Measurements from ENCODE around the gene PLEKHM2. TPM values are rescaled to one million over a fixed set of nuclear protein-coding genes. Genes with fewer than 3 reads are reported as not detected.

The PLEKHM2 gene
- total RNA-seq, 2 experiments from 2014 or later, result 47.7 to 56.6 TPM

Other genes starting within 250 kb of the PLEKHM2 start
- gene CTRC, start 245.9 kb upstream of the PLEKHM2 start, total RNA-seq, result 1 to 10 TPM in 1 of 2 experiments, under 1 TPM in 1; 0.39 to 1.0 TPM
- gene CELA2A, start 227.6 kb upstream of the PLEKHM2 start, total RNA-seq, result not detected
- not detected for gene CELA2B, start 208.2 kb upstream of the PLEKHM2 start, total RNA-seq
- 10 to 100 TPM in 1 of 2 experiments, 1 to 10 TPM in 1; 9.6 to 13.7 TPM for gene CASP9, start 160.1 kb upstream of the PLEKHM2 start, total RNA-seq
- gene DNAJC16, start 157.5 kb upstream of the PLEKHM2 start, total RNA-seq, result 10 to 100 TPM; 15.7 to 18.9 TPM
- gene AGMAT, start 99.3 kb upstream of the PLEKHM2 start, total RNA-seq, result 1 to 10 TPM; 7.6 to 8.0 TPM
- 10 to 100 TPM; 31.6 to 33.3 TPM for gene DDI2, start 66.9 kb upstream of the PLEKHM2 start, total RNA-seq
- gene SLC25A34, start 51.9 kb downstream of the PLEKHM2 start, total RNA-seq, result 1 to 10 TPM; 1.6 to 2.7 TPM
- not detected for gene TMEM82, start 58.2 kb downstream of the PLEKHM2 start, total RNA-seq
- gene FBLIM1, start 74.5 kb downstream of the PLEKHM2 start, total RNA-seq, result under 1 TPM in 1 of 2 experiments, not detected in 1; 0.26 TPM
- 1 to 10 TPM; 1.8 to 1.9 TPM for gene UQCRHL, start 123.3 kb downstream of the PLEKHM2 start, total RNA-seq
- gene SPEN, start 163.4 kb downstream of the PLEKHM2 start, total RNA-seq, result 10 to 100 TPM; 68.8 to 69.8 TPM

Data from activated naive CD8-positive, alpha-beta T cell treated with anti-CD3 and anti-CD28 coated beads, Interleukin-2, amount 10 ng/mL, durations not matched to agents 7 days and 5 days (primary cell).